Measurements from ENCODE around the gene TPPP.
"Not testable (repeated sequence)": the region's sequence is repeated elsewhere in the genome, so short reads cannot be mapped to it uniquely, and the experiment has no call there.

TPPP gene

DNA sequence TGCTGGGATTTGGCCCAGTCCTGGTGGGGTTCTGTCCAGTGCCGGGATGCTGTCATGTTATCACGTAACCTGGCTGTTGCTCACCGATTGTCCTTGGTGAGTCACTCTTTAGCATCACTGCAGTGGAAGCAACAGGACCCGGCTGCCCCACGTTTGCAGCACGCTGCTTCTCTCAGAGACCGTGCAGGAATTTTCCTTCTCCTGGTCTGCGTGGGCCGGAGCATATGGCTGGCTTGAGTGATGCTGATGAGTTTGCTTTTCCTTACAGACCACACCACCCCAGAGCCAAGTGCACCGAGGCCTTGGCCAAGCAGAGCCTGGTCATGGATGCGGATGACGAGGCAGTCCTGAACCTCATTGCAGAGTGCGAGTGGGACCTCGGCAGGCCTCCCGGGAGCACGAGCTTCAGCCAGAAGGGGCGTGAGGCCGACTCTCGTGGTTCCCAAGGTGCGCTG is 59.6 kb downstream of the TPPP start:
- no peak for DNase-seq (ENCODE audit: low read depth, low spot score)
- ChIA-PET POLR2A (no interaction called here), CTCF (interaction anchor here (2.4 kb wide), 1 partner anchor 10 kb away, joined by 6 read pairs; no protein-coding TSS in a partner anchor)
- H3K4me3 ChIP-seq (ENCODE audit: low read depth, low read length), result no peak overlapping the region
- TF ChIP-seq, protein P1, sequence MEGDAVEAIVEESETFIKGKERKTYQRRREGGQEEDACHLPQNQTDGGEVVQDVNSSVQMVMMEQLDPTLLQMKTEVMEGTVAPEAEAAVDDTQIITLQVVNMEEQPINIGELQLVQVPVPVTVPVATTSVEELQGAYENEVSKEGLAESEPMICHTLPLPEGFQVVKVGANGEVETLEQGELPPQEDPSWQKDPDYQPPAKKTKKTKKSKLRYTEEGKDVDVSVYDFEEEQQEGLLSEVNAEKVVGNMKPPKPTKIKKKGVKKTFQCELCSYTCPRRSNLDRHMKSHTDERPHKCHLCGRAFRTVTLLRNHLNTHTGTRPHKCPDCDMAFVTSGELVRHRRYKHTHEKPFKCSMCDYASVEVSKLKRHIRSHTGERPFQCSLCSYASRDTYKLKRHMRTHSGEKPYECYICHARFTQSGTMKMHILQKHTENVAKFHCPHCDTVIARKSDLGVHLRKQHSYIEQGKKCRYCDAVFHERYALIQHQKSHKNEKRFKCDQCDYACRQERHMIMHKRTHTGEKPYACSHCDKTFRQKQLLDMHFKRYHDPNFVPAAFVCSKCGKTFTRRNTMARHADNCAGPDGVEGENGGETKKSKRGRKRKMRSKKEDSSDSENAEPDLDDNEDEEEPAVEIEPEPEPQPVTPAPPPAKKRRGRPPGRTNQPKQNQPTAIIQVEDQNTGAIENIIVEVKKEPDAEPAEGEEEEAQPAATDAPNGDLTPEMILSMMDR (IDR thresholded peaks at IDR 0.05; ENCODE audit: insufficient read depth, low read length, missing control alignments), result no peak

GRCh38 chr5:628351-629205 is 64.6 kb downstream of the TPPP start:
- H3K4me3 ChIP-seq (ENCODE audit: low read depth, low read length); CTCF ChIA-PET; POLR2A ChIA-PET; DNase-seq (ENCODE audit: low read depth, low spot score): not testable (repeated sequence)

DNA sequence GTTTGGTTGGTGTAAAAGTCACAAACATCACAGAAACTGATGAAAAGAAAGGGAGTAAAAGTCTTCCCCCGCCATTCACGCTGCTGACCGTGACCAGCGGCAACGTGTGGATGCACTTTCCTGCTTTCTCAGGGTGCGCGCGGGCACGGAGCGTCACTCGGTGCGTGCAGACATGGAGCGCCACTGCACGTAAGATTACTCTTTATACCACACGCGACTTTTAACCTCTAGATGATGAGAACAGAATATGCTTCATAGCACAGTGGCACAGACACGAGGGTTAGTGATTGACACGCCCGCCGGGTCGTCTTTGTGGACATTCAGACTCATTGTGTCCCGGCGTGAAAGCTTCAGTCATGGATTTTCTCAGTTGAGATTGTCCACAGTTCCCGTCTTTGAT is 65.3 kb downstream of the TPPP start:
- ChIA-PET POLR2A (no interaction called here), CTCF (interaction anchor here (1.0 kb wide), 1 partner anchor 311 kb away, joined by 3 read pairs; no protein-coding TSS in a partner anchor)
- TF ChIP-seq, protein P1 (IDR thresholded peaks at IDR 0.05; ENCODE audit: insufficient read depth, low read length, missing control alignments), result no peak
- H3K4me3 ChIP-seq (ENCODE audit: low read depth, low read length), result no peak overlapping the region
- no peak for DNase-seq (ENCODE audit: low read depth, low spot score)

- TF ChIP-seq, protein P1 (IDR thresholded peaks at IDR 0.05; ENCODE audit: insufficient read depth, low read length, missing control alignments), result peak; percentile 3
- no peak for DNase-seq (ENCODE audit: low read depth, low spot score)
- POLR2A ChIA-PET, result no interaction called here
- no peak overlapping the region for H3K4me3 ChIP-seq (ENCODE audit: low read depth, low read length)
- CTCF ChIA-PET, result interaction anchor here (1.0 kb wide), 1 partner anchor 310 kb away, joined by 3 read pairs; no protein-coding TSS in a partner anchor
Measured at GRCh38 chr5:626850-627249, 66.3 kb downstream of the TPPP start.

DNA sequence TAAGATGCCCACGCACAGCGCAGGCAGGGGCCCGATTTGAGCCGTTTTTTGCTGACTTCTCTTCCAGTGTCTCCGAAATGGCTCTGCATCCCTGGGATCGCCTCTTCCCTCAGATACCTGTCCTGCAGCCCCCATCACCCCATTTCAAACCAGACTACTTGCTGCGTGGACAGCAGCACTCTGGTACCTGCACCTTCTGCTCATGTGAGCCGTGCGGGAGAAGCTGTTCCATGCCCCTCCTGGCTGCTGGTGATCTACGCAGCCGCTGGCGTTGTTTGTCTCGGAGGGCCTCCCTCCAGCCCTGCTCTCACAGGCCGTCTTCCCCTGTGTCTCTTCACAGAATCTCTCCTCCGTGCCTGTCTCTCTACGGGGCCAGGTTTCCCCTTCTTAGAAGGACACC is 67.6 kb downstream of the TPPP start:
- DNase-seq (ENCODE audit: low read depth, low spot score), result no peak
- TF ChIP-seq, protein P1 (IDR thresholded peaks at IDR 0.05; ENCODE audit: insufficient read depth, low read length, missing control alignments), result no peak
- POLR2A ChIA-PET, result no interaction called here
- CTCF ChIA-PET, result no interaction called here
- H3K4me3 ChIP-seq (ENCODE audit: low read depth, low read length), result no peak overlapping the region

GRCh38 chr5:624951-625230 is 68.3 kb downstream of the TPPP start:
- no peak for DNase-seq (ENCODE audit: low read depth, low spot score)
- TF ChIP-seq, protein P1 (IDR thresholded peaks at IDR 0.05; ENCODE audit: insufficient read depth, low read length, missing control alignments), result no peak
- ChIA-PET CTCF (no interaction called here), POLR2A (no interaction called here)
- H3K4me3 ChIP-seq (ENCODE audit: low read depth, low read length), result no peak overlapping the region
